Naive B cell (primary cell): ENCODE measurements around the gene GALNT17. TPM values are rescaled to one million over a fixed set of nuclear protein-coding genes. Genes with fewer than 3 reads are reported as not detected.
A peak's percentile ranks its signal among the peaks of the same experiment; 100 is the strongest.

ENCODE experiments used
- ATAC-seq, 2 donors: fragments of 150-1000 bp; cut with Tn5 transposase; 2 replicates each; pipeline ENCODE4 v1.10.0; 2021; ENCODE audit warnings: low read depth in 2 of 2, mild to moderate bottlenecking in 2 of 2, moderate library complexity in 2 of 2
- DNase-seq: peaks from one replicate; pipeline ENCODE4 v3.0.0; 2022
- H3K27ac Mint-ChIP-seq, 6 donors: one replicate each; pipeline ENCODE4 v1.8.0; 2020 to 2022; ENCODE audit warnings: mild to moderate bottlenecking in 6 of 6, mixed read lengths in 6 of 6, moderate library complexity in 5 of 6, inconsistent platforms in 2 of 6
- H3K27me3 Mint-ChIP-seq, 3 donors: one replicate each; pipeline ENCODE4 v1.8.0; 2021 to 2022; ENCODE audit warnings: mixed read lengths in 3 of 3, mild to moderate bottlenecking in 1 of 3
- H3K36me3 Mint-ChIP-seq, 2 donors: one replicate each; pipeline ENCODE4 v1.8.0; 2020 to 2022; ENCODE audit warnings: mixed read lengths in 2 of 2, inconsistent platforms in 1 of 2, mild to moderate bottlenecking in 1 of 2
- H3K4me1 Mint-ChIP-seq, 3 donors: one replicate each; pipeline ENCODE4 v1.8.0; 2020 to 2022; ENCODE audit warnings: mixed read lengths in 3 of 3, inconsistent platforms in 1 of 3, mild to moderate bottlenecking in 1 of 3, moderate library complexity in 1 of 3
- H3K4me3 Mint-ChIP-seq, 8 donors: one replicate each; pipeline ENCODE4 v1.8.0; 2020 to 2022; ENCODE audit warnings: mild to moderate bottlenecking in 8 of 8, mixed read lengths in 8 of 8, moderate library complexity in 8 of 8, inconsistent platforms in 2 of 8
- H3K9me3 Mint-ChIP-seq, 7 donors: one replicate each; pipeline ENCODE4 v1.8.0; 2020 to 2022; ENCODE audit warnings: mixed read lengths in 7 of 7, mild to moderate bottlenecking in 5 of 7, inconsistent platforms in 2 of 7, moderate library complexity in 1 of 7
- polyA plus RNA-seq, 6 donors: library from polyadenylated mRNA; unstranded; fragments of 300-500 nt; fragmentation: Illumina TruSeq; gene quantifications; one replicate each; pipeline ENCODE4 v1.2.3, GENCODE V29; 2021; ENCODE audit warnings: low read depth in 6 of 6

The GALNT17 gene
- polyA plus RNA-seq, 6 donors from 2014 or later: not detected

GRCh38 chr7:71739520-71740173 is 607.7 kb downstream of the GALNT17 start:
- Mint-ChIP-seq H3K4me1 (no peaks in the 10 kb centered on the region), H3K4me3 (peak overlapping the region in 1 of 8 donors; percentile 26), H3K27ac (no peak overlapping the region), H3K9me3 (peaks cover 0 to 5% (median 0%) of the 10 kb centered on the region in 7 donors), H3K27me3 (peaks cover 0 to 4% (median 0%) of the 10 kb centered on the region in 3 donors), H3K36me3 (no peaks in the 10 kb centered on the region)
- ATAC-seq (no peak), DNase-seq (no peak)

- DNase-seq (no peak), ATAC-seq (no peak)
- peaks cover 0 to 5% (median 0%) of the 10 kb centered on the region in 7 donors for H3K9me3 Mint-ChIP-seq
- no peak overlapping the region for H3K4me3 Mint-ChIP-seq
- H3K27me3 Mint-ChIP-seq: peaks cover 0 to 4% (median 0%) of the 10 kb centered on the region in 3 donors
- no peaks in the 10 kb centered on the region for H3K36me3 Mint-ChIP-seq
- no peaks in the 10 kb centered on the region for H3K4me1 Mint-ChIP-seq
- no peak overlapping the region for H3K27ac Mint-ChIP-seq
Observed at GRCh38 chr7:71740174-71740560, 608.2 kb downstream of the GALNT17 start.

GRCh38 chr7:71746006-71746405 is 614.1 kb downstream of the GALNT17 start:
- Mint-ChIP-seq H3K4me3 (no peak overlapping the region), H3K9me3 (peaks cover 0 to 11% (median 7%) of the 10 kb centered on the region in 7 donors), H3K36me3 (no peaks in the 10 kb centered on the region), H3K27ac (no peak overlapping the region), H3K27me3 (peaks cover 0 to 17% (median 13%) of the 10 kb centered on the region in 3 donors), H3K4me1 (no peaks in the 10 kb centered on the region)
- DNase-seq: no peak
- no peak for ATAC-seq

GRCh38 chr7:71750290-71750689 is 618.3 kb downstream of the GALNT17 start:
- no peak overlapping the region for H3K27ac Mint-ChIP-seq
- H3K4me3 Mint-ChIP-seq: no peak overlapping the region
- peaks cover 0 to 8% (median 4%) of the 10 kb centered on the region in 3 donors for H3K4me1 Mint-ChIP-seq
- DNase-seq (no peak), ATAC-seq (no peak)
- H3K27me3 Mint-ChIP-seq: peaks cover 11 to 42% (median 18%) of the 10 kb centered on the region in 3 donors
- peaks cover 0 to 6% of the 10 kb centered on the region in 2 donors for H3K36me3 Mint-ChIP-seq
- H3K9me3 Mint-ChIP-seq: peaks cover 0 to 14% (median 11%) of the 10 kb centered on the region in 7 donors

- Mint-ChIP-seq H3K27me3 (peaks cover 11 to 42% (median 16%) of the 10 kb centered on the region in 3 donors), H3K9me3 (peaks cover 5 to 31% (median 15%) of the 10 kb centered on the region in 7 donors), H3K27ac (peak overlapping the region in 1 of 6 donors; percentile 12), H3K4me1 (peaks cover 0 to 8% (median 4%) of the 10 kb centered on the region in 3 donors), H3K36me3 (peaks cover 0 to 6% of the 10 kb centered on the region in 2 donors), H3K4me3 (no peak overlapping the region)
- DNase-seq (peak; percentile 5), ATAC-seq (no peak)
Observed at GRCh38 chr7:71752171-71752935, 620.4 kb downstream of the GALNT17 start.

GRCh38 chr7:71753236-71753635 is 621.3 kb downstream of the GALNT17 start:
- Mint-ChIP-seq H3K27ac (no peak overlapping the region), H3K4me1 (peaks cover 0 to 8% (median 4%) of the 10 kb centered on the region in 3 donors), H3K36me3 (peaks cover 0 to 6% of the 10 kb centered on the region in 2 donors), H3K27me3 (peaks cover 11 to 42% (median 13%) of the 10 kb centered on the region in 3 donors), H3K9me3 (peaks cover 6 to 35% (median 15%) of the 10 kb centered on the region in 7 donors), H3K4me3 (peak overlapping the region in 1 of 8 donors; percentile 72)
- DNase-seq: no peak
- ATAC-seq: no peak

GRCh38 chr7:71753956-71754664 is 622.2 kb downstream of the GALNT17 start:
- Mint-ChIP-seq H3K4me1 (peaks cover 0 to 8% (median 4%) of the 10 kb centered on the region in 3 donors), H3K36me3 (peaks cover 0 to 6% of the 10 kb centered on the region in 2 donors), H3K27me3 (peaks cover 11 to 39% (median 12%) of the 10 kb centered on the region in 3 donors), H3K27ac (no peak overlapping the region), H3K9me3 (peaks cover 4 to 39% (median 16%) of the 10 kb centered on the region in 7 donors), H3K4me3 (no peak overlapping the region)
- no peak for ATAC-seq
- DNase-seq: no peak

- H3K9me3 Mint-ChIP-seq: peaks cover 6 to 43% (median 15%) of the 10 kb centered on the region in 7 donors
- H3K27me3 Mint-ChIP-seq: peaks cover 11 to 35% (median 12%) of the 10 kb centered on the region in 3 donors
- H3K4me3 Mint-ChIP-seq: no peak overlapping the region
- no peak overlapping the region for H3K27ac Mint-ChIP-seq
- peaks cover 0 to 6% of the 10 kb centered on the region in 2 donors for H3K36me3 Mint-ChIP-seq
- ATAC-seq: no peak
- no peak for DNase-seq
- H3K4me1 Mint-ChIP-seq: peaks cover 0 to 8% (median 4%) of the 10 kb centered on the region in 3 donors
Observed at GRCh38 chr7:71754828-71755227, 622.9 kb downstream of the GALNT17 start.

GRCh38 chr7:71761336-71761735 is 629.4 kb downstream of the GALNT17 start:
- H3K4me3 Mint-ChIP-seq: no peak overlapping the region
- no peaks in the 10 kb centered on the region for H3K27me3 Mint-ChIP-seq
- peaks cover 0 to 7% of the 10 kb centered on the region in 2 donors for H3K36me3 Mint-ChIP-seq
- DNase-seq (no peak), ATAC-seq (no peak)
- no peak overlapping the region for H3K27ac Mint-ChIP-seq
- no peaks in the 10 kb centered on the region for H3K4me1 Mint-ChIP-seq
- H3K9me3 Mint-ChIP-seq: peaks cover 13 to 74% (median 25%) of the 10 kb centered on the region in 7 donors
